IPS-18a (cell line): ENCODE results near the gene ANGPTL1.

Source experiments
- H3K27ac ChIP-seq: one replicate; pipeline ENCODE4 v1.5.1; 2013; ENCODE audit warnings: low read length
- H3K27me3 ChIP-seq: one replicate; pipeline ENCODE4 v1.6.1; 2013; ENCODE audit warnings: mild to moderate bottlenecking, low read length; ENCODE audit not compliant: control insufficient read depth, insufficient read depth
- H3K36me3 ChIP-seq: one replicate; pipeline ENCODE4 v1.6.1; 2013; ENCODE audit warnings: low read depth, low read length; ENCODE audit not compliant: control insufficient read depth
- H3K4me1 ChIP-seq: one replicate; pipeline ENCODE4 v1.6.1; 2013; ENCODE audit warnings: low read depth, low read length; ENCODE audit not compliant: control insufficient read depth
- H3K4me3 ChIP-seq: one replicate; pipeline ENCODE4 v1.5.1; 2013; ENCODE audit warnings: low read length
- H3K9ac ChIP-seq: one replicate; pipeline ENCODE4 v1.6.1; 2013; ENCODE audit warnings: mild to moderate bottlenecking, low read length, moderate library complexity
- H3K9me3 ChIP-seq: one replicate; pipeline ENCODE4 v1.6.1; 2013; ENCODE audit warnings: low read depth, low read length; ENCODE audit not compliant: control insufficient read depth

Gene ANGPTL1

GRCh38 chr1:178870944-178871343 lies at the start of gene ANGPTL1:
Gene ANGPTL1 (minus strand): TSS chr1:178871077. CDS start chr1:178865776, 5,301 bp downstream.
- no peaks in the 10 kb centered on the region for H3K27me3 ChIP-seq
- H3K9me3 ChIP-seq: no peaks in the 10 kb centered on the region
- H3K9ac ChIP-seq: no peak within 1 kb of the TSS
- peaks cover 28% of the 10 kb centered on the region for H3K4me1 ChIP-seq
- H3K4me3 ChIP-seq: no peak within 1 kb of the TSS
- no peaks in the 10 kb centered on the region for H3K36me3 ChIP-seq
- H3K27ac ChIP-seq: peak within 1 kb of the TSS; percentile 15

- Histone ChIP-seq H3K9me3 (no peaks in the 10 kb centered on the region), H3K27ac (no peak overlapping the region), H3K4me1 (no peaks in the 10 kb centered on the region), H3K4me3 (no peak overlapping the region), H3K9ac (no peak overlapping the region), H3K36me3 (peaks cover 10% of the 10 kb centered on the region), H3K27me3 (no peaks in the 10 kb centered on the region)
Measured at GRCh38 chr1:178919581-178919980, 48.7 kb upstream of the ANGPTL1 start.

GRCh38 chr1:178918955-178919354 lies 48.1 kb upstream of the ANGPTL1 start:
- no peak overlapping the region for H3K4me3 ChIP-seq
- H3K9ac ChIP-seq: no peak overlapping the region
- H3K27me3 ChIP-seq: no peaks in the 10 kb centered on the region
- H3K4me1 ChIP-seq: no peaks in the 10 kb centered on the region
- H3K9me3 ChIP-seq: no peaks in the 10 kb centered on the region
- peaks cover 10% of the 10 kb centered on the region for H3K36me3 ChIP-seq
- H3K27ac ChIP-seq: no peak overlapping the region

- H3K9ac ChIP-seq: no peak overlapping the region
- H3K9me3 ChIP-seq: no peaks in the 10 kb centered on the region
- no peak overlapping the region for H3K27ac ChIP-seq
- H3K4me3 ChIP-seq: no peak overlapping the region
- H3K4me1 ChIP-seq: no peaks in the 10 kb centered on the region
- H3K27me3 ChIP-seq: no peaks in the 10 kb centered on the region
- H3K36me3 ChIP-seq: peaks cover 10% of the 10 kb centered on the region
Measured at GRCh38 chr1:178918308-178918707, 47.4 kb upstream of the ANGPTL1 start.

- Histone ChIP-seq H3K9ac (no peak overlapping the region), H3K27me3 (no peaks in the 10 kb centered on the region), H3K4me1 (no peaks in the 10 kb centered on the region), H3K36me3 (peaks cover 10% of the 10 kb centered on the region), H3K9me3 (no peaks in the 10 kb centered on the region), H3K4me3 (no peak overlapping the region), H3K27ac (no peak overlapping the region)
Measured at GRCh38 chr1:178916448-178917174, 45.7 kb upstream of the ANGPTL1 start.

- Histone ChIP-seq H3K9me3 (no peaks in the 10 kb centered on the region), H3K4me1 (no peaks in the 10 kb centered on the region), H3K36me3 (peaks cover 10% of the 10 kb centered on the region), H3K9ac (no peak overlapping the region), H3K27me3 (no peaks in the 10 kb centered on the region), H3K4me3 (no peak overlapping the region), H3K27ac (no peak overlapping the region)
Measured at GRCh38 chr1:178912597-178912996, 41.7 kb upstream of the ANGPTL1 start.

- H3K9ac ChIP-seq: no peak overlapping the region
- no peaks in the 10 kb centered on the region for H3K4me1 ChIP-seq
- H3K36me3 ChIP-seq: peaks cover 5% of the 10 kb centered on the region
- no peaks in the 10 kb centered on the region for H3K9me3 ChIP-seq
- H3K27me3 ChIP-seq: no peaks in the 10 kb centered on the region
- H3K27ac ChIP-seq: no peak overlapping the region
- H3K4me3 ChIP-seq: no peak overlapping the region
Measured at GRCh38 chr1:178910023-178910422, 39.1 kb upstream of the ANGPTL1 start.

- H3K27me3 ChIP-seq: no peaks in the 10 kb centered on the region
- no peaks in the 10 kb centered on the region for H3K9me3 ChIP-seq
- no peak overlapping the region for H3K4me3 ChIP-seq
- no peak overlapping the region for H3K27ac ChIP-seq
- no peaks in the 10 kb centered on the region for H3K4me1 ChIP-seq
- H3K36me3 ChIP-seq: peaks cover 5% of the 10 kb centered on the region
- H3K9ac ChIP-seq: no peak overlapping the region
Measured at GRCh38 chr1:178908358-178908757, 37.5 kb upstream of the ANGPTL1 start.

- no peak overlapping the region for H3K4me3 ChIP-seq
- H3K27me3 ChIP-seq: no peaks in the 10 kb centered on the region
- H3K36me3 ChIP-seq: no peaks in the 10 kb centered on the region
- H3K9ac ChIP-seq: no peak overlapping the region
- no peaks in the 10 kb centered on the region for H3K4me1 ChIP-seq
- no peaks in the 10 kb centered on the region for H3K9me3 ChIP-seq
- H3K27ac ChIP-seq: no peak overlapping the region
Measured at GRCh38 chr1:178901482-178902125, 30.7 kb upstream of the ANGPTL1 start.

- Histone ChIP-seq H3K4me1 (no peaks in the 10 kb centered on the region), H3K36me3 (no peaks in the 10 kb centered on the region), H3K4me3 (no peak overlapping the region), H3K9ac (no peak overlapping the region), H3K27ac (no peak overlapping the region), H3K9me3 (no peaks in the 10 kb centered on the region), H3K27me3 (no peaks in the 10 kb centered on the region)
Measured at GRCh38 chr1:178899402-178899801, 28.5 kb upstream of the ANGPTL1 start.

- Histone ChIP-seq H3K4me1 (no peaks in the 10 kb centered on the region), H3K4me3 (no peak overlapping the region), H3K36me3 (no peaks in the 10 kb centered on the region)
Measured at GRCh38 chr1:178898401-178898800, 27.5 kb upstream of the ANGPTL1 start.

GRCh38 chr1:178895928-178896327 lies 25.1 kb upstream of the ANGPTL1 start:
- no peak overlapping the region for H3K9ac ChIP-seq
- H3K4me3 ChIP-seq: no peak overlapping the region
- no peaks in the 10 kb centered on the region for H3K9me3 ChIP-seq
- no peak overlapping the region for H3K27ac ChIP-seq
- H3K27me3 ChIP-seq: no peaks in the 10 kb centered on the region
- H3K4me1 ChIP-seq: no peaks in the 10 kb centered on the region
- peaks cover 3% of the 10 kb centered on the region for H3K36me3 ChIP-seq

More at GRCh38 chr1:178898401-178898800, 27.5 kb upstream of the ANGPTL1 start:
- H3K9me3 ChIP-seq: no peaks in the 10 kb centered on the region
- no peaks in the 10 kb centered on the region for H3K27me3 ChIP-seq
- no peak overlapping the region for H3K27ac ChIP-seq
- H3K9ac ChIP-seq: no peak overlapping the region
